Measurements from ENCODE around the gene NOSIP. TPM values are rescaled to one million over a fixed set of nuclear protein-coding genes. Genes with fewer than 3 reads are reported as not detected.

NOSIP gene
- total RNA-seq, 1 donor from 2014 or later: 49.9 TPM

DNA sequence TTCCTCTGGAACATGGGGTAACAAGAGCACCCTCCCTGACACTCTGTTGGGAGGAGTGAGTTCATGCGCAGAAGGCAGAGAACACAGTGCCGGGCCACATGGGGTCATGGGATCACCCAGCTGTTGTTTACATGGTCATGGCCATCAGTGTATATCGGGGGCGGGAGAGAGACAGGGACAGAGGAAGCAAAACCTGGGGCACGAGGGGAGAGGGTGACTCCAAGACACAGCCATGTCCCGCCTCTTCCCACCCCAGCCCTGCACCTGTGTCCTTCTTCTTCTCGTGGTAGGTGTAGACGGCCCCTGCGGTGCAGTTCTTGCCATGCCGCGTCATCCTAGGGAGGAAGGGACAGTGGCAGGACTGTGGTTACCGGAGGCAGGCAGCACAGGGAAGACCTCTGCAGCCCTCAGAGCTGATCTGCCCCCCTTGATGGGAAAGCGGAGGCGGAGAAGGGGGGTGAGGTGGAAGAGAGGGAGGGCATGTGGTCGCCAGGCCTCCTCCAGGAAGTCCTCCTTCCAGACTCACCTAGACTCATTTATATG is 19.9 kb downstream of the NOSIP start:
- POLR2A ChIA-PET: interaction anchor here (2.0 to 2.3 kb wide), 2 partner anchors 56 to 64 kb away, joined by 6 to 7 read pairs; partner anchors contain the start of gene RPS11
- intact Hi-C loops (cut with micrococcal nuclease): no loop called here
- Mint-ChIP-seq H3K27me3 (no peaks in the 10 kb centered on the region), H3K4me3 (no peak overlapping the region), H3K4me1 (peaks cover 40% of the 10 kb centered on the region), H3K27ac (peak overlapping the region; percentile 41), H3K36me3 (ENCODE audit: low read depth) (peaks cover 47% of the 10 kb centered on the region), H3K9me3 (no peaks in the 10 kb centered on the region)
- no peak for DNase-seq
- TF ChIP-seq, protein P1, sequence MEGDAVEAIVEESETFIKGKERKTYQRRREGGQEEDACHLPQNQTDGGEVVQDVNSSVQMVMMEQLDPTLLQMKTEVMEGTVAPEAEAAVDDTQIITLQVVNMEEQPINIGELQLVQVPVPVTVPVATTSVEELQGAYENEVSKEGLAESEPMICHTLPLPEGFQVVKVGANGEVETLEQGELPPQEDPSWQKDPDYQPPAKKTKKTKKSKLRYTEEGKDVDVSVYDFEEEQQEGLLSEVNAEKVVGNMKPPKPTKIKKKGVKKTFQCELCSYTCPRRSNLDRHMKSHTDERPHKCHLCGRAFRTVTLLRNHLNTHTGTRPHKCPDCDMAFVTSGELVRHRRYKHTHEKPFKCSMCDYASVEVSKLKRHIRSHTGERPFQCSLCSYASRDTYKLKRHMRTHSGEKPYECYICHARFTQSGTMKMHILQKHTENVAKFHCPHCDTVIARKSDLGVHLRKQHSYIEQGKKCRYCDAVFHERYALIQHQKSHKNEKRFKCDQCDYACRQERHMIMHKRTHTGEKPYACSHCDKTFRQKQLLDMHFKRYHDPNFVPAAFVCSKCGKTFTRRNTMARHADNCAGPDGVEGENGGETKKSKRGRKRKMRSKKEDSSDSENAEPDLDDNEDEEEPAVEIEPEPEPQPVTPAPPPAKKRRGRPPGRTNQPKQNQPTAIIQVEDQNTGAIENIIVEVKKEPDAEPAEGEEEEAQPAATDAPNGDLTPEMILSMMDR (IDR thresholded peaks at IDR 0.05): no peak
- peak; percentile 57 for ATAC-seq (ENCODE audit: low read depth)
- CTCF ChIA-PET: interaction anchor here (0.8 to 2.5 kb wide), 3 partner anchors 10 to 65 kb away, joined by 3 to 11 read pairs (median 6); no protein-coding TSS in a partner anchor

DNA sequence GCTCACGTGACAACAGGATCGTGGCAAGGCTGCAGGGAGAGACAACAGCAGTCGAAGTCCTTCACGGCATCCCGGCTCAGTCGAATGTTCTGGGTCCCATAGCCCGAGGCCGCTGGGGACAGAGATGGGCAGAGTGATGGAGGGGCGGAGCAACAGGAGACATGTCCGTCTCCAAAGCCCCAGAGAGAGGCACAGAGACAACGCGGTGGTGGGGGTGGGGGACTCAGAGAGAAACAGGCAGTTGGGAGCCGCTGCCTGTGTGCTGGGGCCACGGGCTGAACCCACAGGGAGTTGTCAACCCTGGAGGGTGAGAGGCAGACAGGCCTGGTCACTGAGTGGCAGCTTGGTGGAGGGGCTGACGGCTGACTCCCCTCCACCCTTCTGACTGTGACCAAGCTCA is 20.4 kb downstream of the NOSIP start:
- intact Hi-C loops (cut with micrococcal nuclease): no loop called here

DNA sequence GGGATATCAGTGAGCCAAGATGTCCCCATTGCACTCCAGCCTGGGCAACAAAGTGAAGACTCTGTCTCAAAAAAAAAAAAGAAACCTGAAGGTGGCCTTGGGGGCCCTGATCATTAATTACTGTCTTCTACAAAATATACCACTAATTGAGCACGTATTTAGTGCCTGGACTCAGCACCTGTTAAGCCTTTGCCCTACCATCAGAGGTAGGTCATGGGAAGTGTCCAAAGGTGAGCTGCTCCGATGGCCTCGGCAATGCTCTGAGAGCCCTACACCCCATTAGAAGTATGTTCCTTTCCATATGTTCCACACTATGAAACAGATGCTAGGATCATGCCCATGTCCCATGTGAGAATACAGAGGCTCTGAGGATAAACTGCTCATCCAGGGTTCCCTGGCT is 20.9 kb downstream of the NOSIP start:
- Mint-ChIP-seq H3K9me3 (no peaks in the 10 kb centered on the region), H3K36me3 (ENCODE audit: low read depth) (peaks cover 52% of the 10 kb centered on the region), H3K4me3 (no peak overlapping the region), H3K4me1 (peaks cover 36% of the 10 kb centered on the region), H3K27ac (no peak overlapping the region), H3K27me3 (no peaks in the 10 kb centered on the region)
- DNase-seq (no peak), ATAC-seq (ENCODE audit: low read depth) (no peak)
- POLR2A ChIA-PET: interaction anchor here (0.6 to 2.3 kb wide), 3 partner anchors 52 to 63 kb away, joined by 3 to 7 read pairs (median 6); partner anchors contain the start of gene RPS11
- TF ChIP-seq, protein P1 (IDR thresholded peaks at IDR 0.05): no peak
- CTCF ChIA-PET: interaction anchor here (1.0 to 2.5 kb wide), 3 partner anchors 11 to 56 kb away, joined by 3 to 11 read pairs (median 7); no protein-coding TSS in a partner anchor
- intact Hi-C loops (cut with micrococcal nuclease): no loop called here

More for the DNA sequence above, 20.4 kb downstream of the NOSIP start:
- peaks cover 47% of the 10 kb centered on the region for H3K36me3 Mint-ChIP-seq (ENCODE audit: low read depth)
- ChIA-PET CTCF (interaction anchor here (1.0 to 2.5 kb wide), 4 partner anchors 10 to 65 kb away, joined by 3 to 11 read pairs (median 5); no protein-coding TSS in a partner anchor), POLR2A (interaction anchor here (2.0 to 2.3 kb wide), 2 partner anchors 55 to 64 kb away, joined by 6 to 7 read pairs; partner anchors contain the start of gene RPS11)
- TF ChIP-seq, protein P1 (IDR thresholded peaks at IDR 0.05): no peak
- ATAC-seq (ENCODE audit: low read depth): no peak
- DNase-seq: no peak
- H3K27ac Mint-ChIP-seq: no peak overlapping the region
- H3K4me3 Mint-ChIP-seq: no peak overlapping the region
- H3K9me3 Mint-ChIP-seq: no peaks in the 10 kb centered on the region
- no peaks in the 10 kb centered on the region for H3K27me3 Mint-ChIP-seq
- H3K4me1 Mint-ChIP-seq: peaks cover 37% of the 10 kb centered on the region

DNA sequence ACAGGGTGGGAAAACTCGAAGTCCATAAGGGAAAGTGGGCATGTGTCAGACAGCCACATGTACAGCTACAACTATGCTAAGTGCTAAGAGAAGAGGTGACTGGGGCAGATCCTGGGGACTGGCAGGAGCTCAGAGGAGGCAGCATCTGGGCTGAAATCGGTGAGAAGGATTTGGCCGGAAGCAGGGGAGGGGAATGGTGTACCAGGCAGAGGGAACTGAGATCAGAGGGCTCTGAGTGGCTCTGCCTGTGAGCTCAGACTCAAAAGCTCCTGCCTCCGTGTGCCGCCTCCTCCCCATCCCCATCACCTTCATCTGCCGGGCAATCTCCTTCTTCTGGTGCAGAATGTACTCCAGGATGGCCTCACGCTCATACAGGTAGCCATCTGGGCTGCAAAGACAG is 21.8 kb downstream of the NOSIP start:
- ATAC-seq (ENCODE audit: low read depth) (no peak), DNase-seq (no peak)
- TF ChIP-seq, protein P1 (IDR thresholded peaks at IDR 0.05): no peak
- intact Hi-C loops (cut with micrococcal nuclease): no loop called here
- peaks cover 35% of the 10 kb centered on the region for H3K4me1 Mint-ChIP-seq
- H3K36me3 Mint-ChIP-seq (ENCODE audit: low read depth): peaks cover 58% of the 10 kb centered on the region
- no peaks in the 10 kb centered on the region for H3K27me3 Mint-ChIP-seq
- H3K9me3 Mint-ChIP-seq: no peaks in the 10 kb centered on the region
- CTCF ChIA-PET: interaction anchor here (1.1 to 1.9 kb wide), 2 partner anchors 12 kb away, joined by 3 to 7 read pairs; no protein-coding TSS in a partner anchor
- POLR2A ChIA-PET: interaction anchor here (0.5 to 2.3 kb wide), 4 partner anchors 21 to 63 kb away, joined by 3 to 11 read pairs (median 6); partner anchors contain the start of gene RPS11
- no peak overlapping the region for H3K27ac Mint-ChIP-seq
- H3K4me3 Mint-ChIP-seq: no peak overlapping the region

DNA sequence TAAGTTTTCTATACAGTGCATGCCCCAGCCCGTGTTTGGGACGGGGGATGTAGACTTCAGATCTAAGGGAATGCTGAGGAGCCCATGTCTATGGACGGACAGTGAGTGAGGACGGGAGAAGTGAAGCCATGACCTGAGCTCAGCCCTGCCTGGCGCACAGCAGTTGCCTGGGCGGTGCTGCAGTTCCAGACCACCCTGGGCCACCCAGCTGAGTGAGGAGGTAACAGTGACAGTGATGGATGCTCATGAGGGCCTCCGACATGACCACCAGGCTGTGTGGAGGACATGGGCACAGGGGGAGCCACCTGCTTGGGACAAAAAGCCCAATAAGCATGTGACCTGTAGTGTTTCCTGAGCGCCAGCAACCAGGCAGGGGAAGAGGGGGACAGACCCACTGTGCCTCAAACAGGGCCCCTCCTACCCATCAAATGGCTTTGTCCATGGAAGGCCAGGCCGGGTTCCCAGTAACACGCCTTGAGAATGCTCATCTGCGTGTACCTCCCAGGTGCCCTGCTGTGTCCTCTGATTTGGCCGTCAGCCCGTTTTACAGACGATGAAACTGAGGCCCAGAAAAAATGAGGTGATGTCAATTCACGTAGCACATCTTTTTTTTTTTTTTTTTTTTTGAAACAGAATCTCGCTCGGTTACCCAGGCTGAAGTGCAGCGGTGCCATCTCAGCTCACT is 22.6 kb downstream of the NOSIP start:
- intact Hi-C loops (cut with micrococcal nuclease): no loop called here
- Mint-ChIP-seq H3K27ac (no peak overlapping the region), H3K9me3 (no peaks in the 10 kb centered on the region), H3K36me3 (ENCODE audit: low read depth) (peaks cover 58% of the 10 kb centered on the region), H3K27me3 (no peaks in the 10 kb centered on the region), H3K4me3 (no peak overlapping the region), H3K4me1 (peaks cover 35% of the 10 kb centered on the region)
- DNase-seq (no peak), ATAC-seq (ENCODE audit: low read depth) (no peak)
- TF ChIP-seq, protein P1 (IDR thresholded peaks at IDR 0.05): no peak
- ChIA-PET POLR2A (interaction anchor here (0.6 kb wide), 1 partner anchor 22 kb away, joined by 3 read pairs; no protein-coding TSS in a partner anchor), CTCF (interaction anchor here (1.0 to 1.9 kb wide), 2 partner anchors 8 to 13 kb away, joined by 3 to 7 read pairs; no protein-coding TSS in a partner anchor)
